ENCODE results near the gene FNDC3B. TPM values are rescaled to one million over a fixed set of nuclear protein-coding genes. Genes with fewer than 3 reads are reported as not detected.

FNDC3B gene
- total and polyA plus RNA-seq, 5 donors from 2014 or later: 6.8 to 31.8 (median 11.7) TPM

DNA sequence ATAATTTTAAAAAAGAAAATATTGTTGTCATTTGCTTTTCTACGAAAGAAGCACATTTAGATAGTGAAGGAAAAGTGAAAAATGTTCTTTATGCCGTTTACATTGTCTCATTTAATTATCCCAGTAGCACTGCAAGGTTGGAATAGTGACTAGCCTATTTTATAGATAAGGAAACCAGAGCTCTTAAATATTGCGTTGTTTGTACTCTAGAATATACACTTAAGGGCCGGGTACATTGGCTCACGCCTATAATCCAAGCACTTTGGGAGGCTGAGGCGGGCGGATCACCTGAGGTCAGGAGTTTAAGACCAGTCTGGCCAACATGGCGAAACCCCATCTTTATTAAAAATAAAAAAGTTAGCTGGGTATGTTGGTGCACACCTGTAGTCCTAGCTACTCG lies 127.5 kb downstream of the FNDC3B start:
- no peaks in the 10 kb centered on the region for H3K4me1 ChIP-seq (ENCODE audit: control insufficient read depth, insufficient read depth, low read length, poor library complexity, severe bottlenecking)
- ATAC-seq (ENCODE audit: low read depth in 2 of 2): no peak
- no peak overlapping the region for H3K27ac ChIP-seq (ENCODE audit: insufficient read depth, low read length, poor library complexity, severe bottlenecking)
- no peaks in the 10 kb centered on the region for H3K27me3 Mint-ChIP-seq
- H3K9me3 Mint-ChIP-seq: peaks cover 0 to 2% (median 0%) of the 10 kb centered on the region in 7 donors
- H3K4me1 Mint-ChIP-seq: peaks cover 6 to 30% (median 22%) of the 10 kb centered on the region in 4 donors
- no peak for DNase-seq
- peaks cover 8% of the 10 kb centered on the region for H3K36me3 Mint-ChIP-seq
- no peak overlapping the region for H3K27ac Mint-ChIP-seq
- no peak overlapping the region for H3K4me3 Mint-ChIP-seq
- H3K9me3 ChIP-seq (ENCODE audit: control insufficient read depth in 2 of 2, low read length in 2 of 2): no peaks in the 10 kb centered on the region
- H3K27me3 ChIP-seq (ENCODE audit: control insufficient read depth, insufficient read depth, low read length): no peaks in the 10 kb centered on the region
- no peak overlapping the region for H3K4me3 ChIP-seq (ENCODE audit: low read depth, low read length)
- H3K36me3 ChIP-seq (ENCODE audit: control insufficient read depth, insufficient read depth, low read length): no peaks in the 10 kb centered on the region

DNA sequence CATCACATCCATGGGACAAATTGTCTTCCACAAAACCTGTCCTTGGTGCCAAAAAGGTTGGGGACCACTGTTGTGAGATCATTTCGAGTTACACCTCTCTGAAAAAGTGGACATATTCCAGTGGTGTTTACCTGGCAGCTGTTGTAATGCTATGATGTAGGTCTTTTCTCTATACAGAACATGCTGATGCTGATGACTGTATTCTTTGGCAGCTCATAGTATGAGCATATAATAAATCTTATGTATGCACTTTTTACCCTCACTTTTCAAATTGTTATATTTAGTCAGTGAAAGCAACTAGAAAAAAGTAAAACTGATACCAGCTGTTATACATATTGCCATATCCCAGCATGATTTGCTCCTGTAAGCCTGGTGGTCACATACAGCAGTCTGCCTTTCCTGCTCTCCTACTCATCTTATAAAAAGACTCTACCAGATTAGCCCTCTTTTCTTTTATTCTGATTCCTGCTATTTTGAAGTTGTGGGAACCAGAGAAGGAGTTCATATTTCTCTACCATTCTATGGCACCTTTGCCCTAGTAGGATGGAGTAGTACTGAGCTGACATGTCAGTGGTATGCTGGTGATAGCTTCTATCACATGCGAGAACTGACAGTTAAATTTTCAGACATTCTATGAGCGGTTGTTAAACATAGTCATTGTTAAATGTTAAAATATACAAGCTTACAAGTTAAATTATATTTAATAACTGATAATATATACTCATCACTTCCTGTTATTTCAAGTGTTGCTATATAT lies 128.7 kb downstream of the FNDC3B start:
- H3K27ac Mint-ChIP-seq: peak overlapping the region in 1 of 3 donors; percentile 3
- ATAC-seq (ENCODE audit: low read depth in 2 of 2): no peak
- no peak overlapping the region for H3K27ac ChIP-seq (ENCODE audit: insufficient read depth, low read length, poor library complexity, severe bottlenecking)

DNA sequence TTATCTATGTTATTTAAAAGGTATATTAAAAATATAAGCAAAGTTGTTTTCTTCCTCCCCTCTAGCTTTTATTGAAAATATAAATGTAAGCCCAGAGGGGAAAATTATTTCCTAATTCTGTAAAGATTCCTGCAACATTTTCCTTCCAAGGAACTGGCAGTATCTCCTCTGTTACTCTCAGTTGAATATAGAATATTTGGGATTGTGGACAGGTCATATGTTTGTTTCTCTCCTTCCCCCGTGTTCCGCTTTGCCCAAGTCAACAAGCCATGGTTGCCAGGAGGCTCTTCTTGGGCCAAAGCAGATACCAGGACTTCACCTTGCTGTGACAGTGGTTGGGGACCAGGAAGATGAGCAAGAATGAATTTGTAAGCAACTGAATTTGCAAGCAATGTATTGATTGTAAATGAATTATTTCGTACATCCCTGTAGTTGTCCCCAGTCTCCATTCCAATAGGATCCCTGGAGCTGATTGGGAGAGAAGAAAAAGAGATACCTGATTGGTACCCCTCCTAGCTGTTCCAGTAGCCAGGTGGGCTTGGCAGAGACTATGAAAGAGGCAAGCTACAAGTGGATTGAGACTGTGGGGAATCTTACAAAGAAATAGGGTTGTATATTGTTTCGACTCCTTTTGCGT lies 130.8 kb downstream of the FNDC3B start:
- H3K36me3 Mint-ChIP-seq: peaks cover 8% of the 10 kb centered on the region
- H3K27ac ChIP-seq (ENCODE audit: insufficient read depth, low read length, poor library complexity, severe bottlenecking): no peak overlapping the region
- H3K27ac Mint-ChIP-seq: no peak overlapping the region
- H3K4me1 ChIP-seq (ENCODE audit: control insufficient read depth, insufficient read depth, low read length, poor library complexity, severe bottlenecking): no peaks in the 10 kb centered on the region
- H3K4me1 Mint-ChIP-seq: peaks cover 18 to 34% (median 25%) of the 10 kb centered on the region in 4 donors
- no peaks in the 10 kb centered on the region for H3K36me3 ChIP-seq (ENCODE audit: control insufficient read depth, insufficient read depth, low read length)
- H3K4me3 Mint-ChIP-seq: no peak overlapping the region
- no peak for ATAC-seq (ENCODE audit: low read depth in 2 of 2)
- H3K27me3 Mint-ChIP-seq: no peaks in the 10 kb centered on the region
- no peak overlapping the region for H3K4me3 ChIP-seq (ENCODE audit: low read depth, low read length)
- no peaks in the 10 kb centered on the region for H3K27me3 ChIP-seq (ENCODE audit: control insufficient read depth, insufficient read depth, low read length)
- DNase-seq: no peak
- H3K9me3 Mint-ChIP-seq: peaks cover 0 to 2% (median 0%) of the 10 kb centered on the region in 7 donors
- H3K9me3 ChIP-seq (ENCODE audit: control insufficient read depth in 2 of 2, low read length in 2 of 2): no peaks in the 10 kb centered on the region

More for the DNA sequence above, 128.7 kb downstream of the FNDC3B start:
- Mint-ChIP-seq H3K9me3 (peaks cover 0 to 2% (median 0%) of the 10 kb centered on the region in 7 donors), H3K36me3 (peaks cover 8% of the 10 kb centered on the region), H3K4me1 (peaks cover 15 to 34% (median 25%) of the 10 kb centered on the region in 4 donors), H3K27me3 (no peaks in the 10 kb centered on the region), H3K4me3 (no peak overlapping the region)
- no peaks in the 10 kb centered on the region for H3K27me3 ChIP-seq (ENCODE audit: control insufficient read depth, insufficient read depth, low read length)
- no peaks in the 10 kb centered on the region for H3K9me3 ChIP-seq (ENCODE audit: control insufficient read depth in 2 of 2, low read length in 2 of 2)
- H3K4me1 ChIP-seq (ENCODE audit: control insufficient read depth, insufficient read depth, low read length, poor library complexity, severe bottlenecking): no peaks in the 10 kb centered on the region
- no peak for DNase-seq
- no peak overlapping the region for H3K4me3 ChIP-seq (ENCODE audit: low read depth, low read length)
- no peaks in the 10 kb centered on the region for H3K36me3 ChIP-seq (ENCODE audit: control insufficient read depth, insufficient read depth, low read length)

DNA sequence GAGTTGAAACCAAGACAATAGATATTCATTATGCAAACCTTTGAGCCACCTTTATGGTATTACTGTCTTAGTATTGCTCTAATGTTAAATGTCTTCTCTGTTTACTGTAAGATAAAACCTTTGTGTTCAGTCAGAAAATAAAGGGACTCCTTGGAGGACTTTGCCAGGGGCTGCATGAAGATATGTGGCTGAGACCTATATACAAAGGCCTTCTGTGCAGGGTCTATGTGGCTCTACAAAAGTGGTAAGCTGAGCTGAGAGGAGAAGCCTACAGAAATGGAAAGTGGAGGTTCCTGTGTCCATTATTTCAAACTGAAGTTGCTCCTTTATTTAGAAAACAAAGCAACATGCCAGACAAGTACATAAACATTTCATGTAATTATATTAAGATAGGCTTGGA lies 131.5 kb downstream of the FNDC3B start:
- Mint-ChIP-seq H3K4me1 (peaks cover 18 to 37% (median 30%) of the 10 kb centered on the region in 4 donors), H3K36me3 (peaks cover 8% of the 10 kb centered on the region), H3K9me3 (peaks cover 0 to 2% (median 0%) of the 10 kb centered on the region in 7 donors), H3K27me3 (no peaks in the 10 kb centered on the region), H3K4me3 (no peak overlapping the region), H3K27ac (peak overlapping the region in 1 of 3 donors; percentile 75)
- no peaks in the 10 kb centered on the region for H3K4me1 ChIP-seq (ENCODE audit: control insufficient read depth, insufficient read depth, low read length, poor library complexity, severe bottlenecking)
- DNase-seq: no peak
- ATAC-seq (ENCODE audit: low read depth in 2 of 2): no peak
- H3K36me3 ChIP-seq (ENCODE audit: control insufficient read depth, insufficient read depth, low read length): no peaks in the 10 kb centered on the region
- H3K4me3 ChIP-seq (ENCODE audit: low read depth, low read length): no peak overlapping the region
- no peak overlapping the region for H3K27ac ChIP-seq (ENCODE audit: insufficient read depth, low read length, poor library complexity, severe bottlenecking)
- no peaks in the 10 kb centered on the region for H3K27me3 ChIP-seq (ENCODE audit: control insufficient read depth, insufficient read depth, low read length)
- H3K9me3 ChIP-seq (ENCODE audit: control insufficient read depth in 2 of 2, low read length in 2 of 2): no peaks in the 10 kb centered on the region

DNA sequence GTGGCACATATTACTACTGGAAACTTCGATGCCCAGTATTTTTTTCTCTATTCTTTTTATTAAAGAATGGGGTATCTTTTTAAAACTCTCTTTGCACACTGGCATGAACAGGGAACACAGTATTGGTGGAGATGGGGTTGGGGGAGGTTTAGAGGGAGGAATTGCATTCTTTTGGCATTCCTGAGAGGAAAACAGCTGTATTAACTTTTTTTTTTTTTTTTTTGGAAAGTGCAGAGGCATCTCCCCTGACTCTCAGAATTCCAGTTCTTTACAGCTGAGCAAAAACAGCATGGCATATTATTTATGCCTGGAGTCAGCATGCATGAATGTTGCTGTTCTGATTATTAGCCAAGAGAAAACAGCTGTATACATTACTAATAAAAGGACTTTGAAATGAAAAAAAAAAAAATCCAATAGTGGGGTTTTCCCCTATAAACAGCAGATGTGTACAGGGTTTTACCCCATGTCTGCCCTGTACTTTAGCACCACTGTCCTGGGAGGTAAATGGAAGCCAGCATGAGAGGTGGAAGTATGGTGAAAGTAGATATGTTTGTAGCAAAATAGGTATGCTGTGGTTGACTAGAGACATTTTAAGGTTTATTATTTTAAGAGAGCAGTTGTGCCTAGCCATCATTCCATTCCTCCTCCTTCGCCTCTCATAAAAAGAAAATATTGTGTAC lies 132.2 kb downstream of the FNDC3B start:
- H3K36me3 ChIP-seq (ENCODE audit: control insufficient read depth, insufficient read depth, low read length): no peaks in the 10 kb centered on the region
- H3K27ac ChIP-seq (ENCODE audit: insufficient read depth, low read length, poor library complexity, severe bottlenecking): no peak overlapping the region
- H3K4me1 ChIP-seq (ENCODE audit: control insufficient read depth, insufficient read depth, low read length, poor library complexity, severe bottlenecking): no peaks in the 10 kb centered on the region
- H3K27me3 ChIP-seq (ENCODE audit: control insufficient read depth, insufficient read depth, low read length): no peaks in the 10 kb centered on the region
- ATAC-seq (ENCODE audit: low read depth in 2 of 2): no peak
- Mint-ChIP-seq H3K27ac (peak overlapping the region in 1 of 3 donors; percentile 29), H3K4me1 (peaks cover 22 to 43% (median 30%) of the 10 kb centered on the region in 4 donors), H3K36me3 (peaks cover 8% of the 10 kb centered on the region), H3K4me3 (no peak overlapping the region), H3K9me3 (peaks cover 0 to 2% (median 0%) of the 10 kb centered on the region in 7 donors), H3K27me3 (no peaks in the 10 kb centered on the region)
- DNase-seq: no peak
- no peaks in the 10 kb centered on the region for H3K9me3 ChIP-seq (ENCODE audit: control insufficient read depth in 2 of 2, low read length in 2 of 2)
- no peak overlapping the region for H3K4me3 ChIP-seq (ENCODE audit: low read depth, low read length)

DNA sequence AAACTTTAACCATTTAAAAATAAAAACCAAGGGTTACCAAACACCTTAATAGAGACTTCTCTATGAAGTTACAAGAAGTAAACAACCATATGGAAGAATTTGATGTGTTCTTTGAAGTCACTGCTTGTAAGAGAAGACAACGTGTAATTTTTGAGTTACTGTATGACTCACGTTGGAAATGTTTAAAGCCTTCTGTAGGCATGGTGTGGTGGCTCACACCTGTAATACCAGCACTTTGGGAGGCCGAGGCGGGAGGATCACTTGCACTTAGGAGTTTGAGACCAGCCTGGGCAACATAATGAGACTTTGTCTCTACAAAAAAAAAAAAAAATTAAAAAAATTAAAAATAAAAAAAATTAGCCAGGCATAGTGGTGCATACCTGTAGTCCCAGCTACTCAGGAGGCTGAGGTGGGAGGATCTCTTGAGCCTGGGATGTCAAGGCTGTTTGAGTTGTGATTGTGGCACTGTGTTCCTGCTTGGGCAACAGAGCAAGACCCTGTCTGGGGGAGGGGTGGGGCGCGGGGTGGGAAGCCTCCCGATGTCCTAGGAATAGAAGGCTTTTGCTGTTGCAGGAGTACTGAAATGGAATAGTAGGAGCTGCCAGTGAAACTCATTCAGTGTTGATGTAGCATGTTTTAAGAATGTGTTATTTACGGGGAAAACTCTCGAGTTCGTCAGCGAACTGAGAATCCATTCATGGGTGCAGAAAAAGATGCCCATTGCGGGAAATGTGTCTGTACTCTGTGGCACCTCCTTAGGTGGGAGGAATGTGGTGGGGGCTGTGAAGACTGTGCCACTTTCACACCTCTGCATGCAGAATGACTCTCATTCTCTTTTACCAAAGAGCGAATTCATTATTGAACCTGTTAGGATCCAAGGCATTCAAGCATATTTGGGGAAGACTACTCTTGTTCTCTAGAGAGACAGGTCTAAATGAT lies 134.2 kb downstream of the FNDC3B start:
- Mint-ChIP-seq H3K4me1 (peaks cover 19 to 44% (median 25%) of the 10 kb centered on the region in 4 donors), H3K27me3 (no peaks in the 10 kb centered on the region), H3K36me3 (peaks cover 12% of the 10 kb centered on the region), H3K27ac (no peak overlapping the region), H3K9me3 (no peaks in the 10 kb centered on the region), H3K4me3 (no peak overlapping the region)
- no peak for ATAC-seq (ENCODE audit: low read depth in 2 of 2)
- Histone ChIP-seq H3K4me1 (ENCODE audit: control insufficient read depth, insufficient read depth, low read length, poor library complexity, severe bottlenecking) (no peaks in the 10 kb centered on the region), H3K27ac (ENCODE audit: insufficient read depth, low read length, poor library complexity, severe bottlenecking) (no peak overlapping the region), H3K9me3 (ENCODE audit: control insufficient read depth in 2 of 2, low read length in 2 of 2) (no peaks in the 10 kb centered on the region), H3K4me3 (ENCODE audit: low read depth, low read length) (no peak overlapping the region), H3K36me3 (ENCODE audit: control insufficient read depth, insufficient read depth, low read length) (no peaks in the 10 kb centered on the region), H3K27me3 (ENCODE audit: control insufficient read depth, insufficient read depth, low read length) (no peaks in the 10 kb centered on the region)
- DNase-seq: no peak
